H1 (cell line): ENCODE data around the gene CAMTA2. TPM values are rescaled to one million over a fixed set of nuclear protein-coding genes. Genes with fewer than 3 reads are reported as not detected.

ENCODE experiments used
- CBX5 ChIP-seq: fragments of 300-800, 300-1000 bp; sonication (generic); IDR thresholded peaks from 2 replicates; pipeline ENCODE4 v1.7.1; 2016; ENCODE audit warnings: antibody characterized with exemption, low read length, low read depth
- EZH2 ChIP-seq: fragments of 200-600 bp; sonication (generic); IDR thresholded peaks from 2 replicates; pipeline ENCODE4 v1.7.1; 2012; ENCODE audit warnings: low read depth, mild to moderate bottlenecking, moderate library complexity, low read length, inconsistent platforms; ENCODE audit not compliant: severe bottlenecking
- NANOG ChIP-seq: IDR thresholded peaks from 2 replicates; pipeline ENCODE4 v1.6.1; 2011; ENCODE audit warnings: low read length, low read depth, mild to moderate bottlenecking, inconsistent platforms; ENCODE audit not compliant: insufficient read depth, poor library complexity, severe bottlenecking
- POLR2A ChIP-seq, 2 experiments: IDR thresholded peaks; 1 replicate in 1 of 2; 2 replicates in 1 of 2; pipeline ENCODE4 v1.6.1; 2011; ENCODE audit warnings: low read depth in 2 of 2, low read length in 2 of 2, mild to moderate bottlenecking in 2 of 2; ENCODE audit errors: control extremely low read depth in 1 of 2
- POU5F1 ChIP-seq: IDR thresholded peaks from 2 replicates; pipeline ENCODE4 v1.6.1; 2011; ENCODE audit warnings: low read depth, mild to moderate bottlenecking, low read length, moderate library complexity
- RBBP5 ChIP-seq: IDR thresholded peaks from 2 replicates; pipeline ENCODE4 v1.7.1; 2012; ENCODE audit warnings: low read depth, mild to moderate bottlenecking, inconsistent platforms, low read length, moderate library complexity, borderline replicate concordance
- SIN3A ChIP-seq, 2 experiments: IDR thresholded peaks in 1 of 2; conservative IDR thresholded peaks in 1 of 2; 2 replicates each; pipeline ENCODE4 v1.6.1; 2011 to 2012; ENCODE audit warnings: low read length in 2 of 2, improper control_type of control experiment in 1 of 2, low read depth in 1 of 2, mild to moderate bottlenecking in 1 of 2
- polyA plus RNA-seq, 7 experiments: library from polyadenylated mRNA; depleted of rRNA in 3 of 7; stranded (reverse) in 5 of 7; unstranded in 2 of 7; fragments of >200 nt in 5 of 7; fragments of 200-250 nt in 2 of 7; gene quantifications; 1 replicate in 5 of 7; 2 replicates in 1 of 7; 4 replicates in 1 of 7; pipeline versions ENCODE4 v1.2.1 to v1.2.3, GENCODE V29; 2011 to 2013; ENCODE audit warnings: missing spikeins in 2 of 7, mixed read lengths in 2 of 7
- total RNA-seq: library from RNA; stranded (reverse); fragmentation: NEBNext Ultra II Directional; extraction: Animal tissue kit (Norgen Biotek cat#: 25700); gene quantifications from 2 replicates; pipeline ENCODE4 v1.2.1, GENCODE V29; 2021
- TF ChIP-seq, protein P1 (sequence below): fragments of 300-600 bp; sonication (generic); IDR thresholded peaks from 2 replicates; pipeline ENCODE4 v1.7.1; 2012; ENCODE audit warnings: low read length, moderate library complexity, mild to moderate bottlenecking, inconsistent platforms; ENCODE audit not compliant: insufficient replicate concordance

Gene CAMTA2
- total and polyA plus RNA-seq, 2 of the 8 experiments (the other 6 are each of a cell fraction or from before 2014, with no cell fraction given) = 5.5 to 12.0 TPM

DNA sequence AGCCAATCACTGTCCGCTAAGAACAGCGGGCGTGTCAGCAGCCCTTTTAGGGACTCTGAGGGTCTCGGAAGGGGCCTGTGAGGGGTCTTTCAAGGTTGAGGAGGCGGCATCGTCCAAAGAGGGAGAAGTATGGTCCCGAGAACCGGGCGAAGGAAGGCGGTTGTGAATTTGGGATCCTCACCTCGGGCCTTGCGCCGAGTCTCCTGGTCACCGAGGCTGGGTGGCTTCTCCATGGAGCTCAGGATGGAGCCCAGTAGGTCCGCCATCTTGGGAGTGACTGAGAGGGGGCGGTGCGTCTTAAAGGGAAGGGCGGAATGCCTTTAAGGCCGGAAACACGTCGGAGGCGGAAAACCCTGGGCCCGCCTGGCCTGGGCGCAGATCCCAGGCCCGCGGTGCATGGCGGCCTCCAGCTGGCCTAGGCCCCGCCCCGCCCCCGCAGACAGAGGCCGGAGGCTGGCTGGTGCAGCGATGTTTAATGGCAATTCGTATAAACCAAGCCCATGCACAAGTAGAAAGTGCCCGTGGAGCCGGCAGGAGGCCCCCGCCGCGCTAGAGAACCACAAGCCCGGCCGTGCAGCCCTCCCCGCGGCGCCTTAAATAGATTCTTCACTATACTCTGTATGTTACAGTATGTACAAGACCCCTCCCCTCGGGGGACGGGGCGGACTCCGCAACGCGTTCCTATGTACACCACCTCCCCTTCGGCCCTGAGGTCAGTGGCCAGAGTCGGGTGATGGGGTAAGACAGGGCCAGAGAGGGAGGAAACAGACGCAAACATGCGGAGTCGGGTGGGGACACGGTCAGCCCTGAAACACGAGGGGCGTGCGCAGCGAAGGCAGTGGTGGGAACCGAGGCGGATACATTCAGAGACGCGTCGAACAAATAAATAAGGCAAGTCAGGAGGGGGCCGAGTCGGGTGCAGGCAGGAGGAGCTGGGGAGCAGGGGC is 19.7 kb downstream of the CAMTA2 start, which contains the start of gene SPAG7 (continued):
- TF ChIP-seq, protein P1, sequence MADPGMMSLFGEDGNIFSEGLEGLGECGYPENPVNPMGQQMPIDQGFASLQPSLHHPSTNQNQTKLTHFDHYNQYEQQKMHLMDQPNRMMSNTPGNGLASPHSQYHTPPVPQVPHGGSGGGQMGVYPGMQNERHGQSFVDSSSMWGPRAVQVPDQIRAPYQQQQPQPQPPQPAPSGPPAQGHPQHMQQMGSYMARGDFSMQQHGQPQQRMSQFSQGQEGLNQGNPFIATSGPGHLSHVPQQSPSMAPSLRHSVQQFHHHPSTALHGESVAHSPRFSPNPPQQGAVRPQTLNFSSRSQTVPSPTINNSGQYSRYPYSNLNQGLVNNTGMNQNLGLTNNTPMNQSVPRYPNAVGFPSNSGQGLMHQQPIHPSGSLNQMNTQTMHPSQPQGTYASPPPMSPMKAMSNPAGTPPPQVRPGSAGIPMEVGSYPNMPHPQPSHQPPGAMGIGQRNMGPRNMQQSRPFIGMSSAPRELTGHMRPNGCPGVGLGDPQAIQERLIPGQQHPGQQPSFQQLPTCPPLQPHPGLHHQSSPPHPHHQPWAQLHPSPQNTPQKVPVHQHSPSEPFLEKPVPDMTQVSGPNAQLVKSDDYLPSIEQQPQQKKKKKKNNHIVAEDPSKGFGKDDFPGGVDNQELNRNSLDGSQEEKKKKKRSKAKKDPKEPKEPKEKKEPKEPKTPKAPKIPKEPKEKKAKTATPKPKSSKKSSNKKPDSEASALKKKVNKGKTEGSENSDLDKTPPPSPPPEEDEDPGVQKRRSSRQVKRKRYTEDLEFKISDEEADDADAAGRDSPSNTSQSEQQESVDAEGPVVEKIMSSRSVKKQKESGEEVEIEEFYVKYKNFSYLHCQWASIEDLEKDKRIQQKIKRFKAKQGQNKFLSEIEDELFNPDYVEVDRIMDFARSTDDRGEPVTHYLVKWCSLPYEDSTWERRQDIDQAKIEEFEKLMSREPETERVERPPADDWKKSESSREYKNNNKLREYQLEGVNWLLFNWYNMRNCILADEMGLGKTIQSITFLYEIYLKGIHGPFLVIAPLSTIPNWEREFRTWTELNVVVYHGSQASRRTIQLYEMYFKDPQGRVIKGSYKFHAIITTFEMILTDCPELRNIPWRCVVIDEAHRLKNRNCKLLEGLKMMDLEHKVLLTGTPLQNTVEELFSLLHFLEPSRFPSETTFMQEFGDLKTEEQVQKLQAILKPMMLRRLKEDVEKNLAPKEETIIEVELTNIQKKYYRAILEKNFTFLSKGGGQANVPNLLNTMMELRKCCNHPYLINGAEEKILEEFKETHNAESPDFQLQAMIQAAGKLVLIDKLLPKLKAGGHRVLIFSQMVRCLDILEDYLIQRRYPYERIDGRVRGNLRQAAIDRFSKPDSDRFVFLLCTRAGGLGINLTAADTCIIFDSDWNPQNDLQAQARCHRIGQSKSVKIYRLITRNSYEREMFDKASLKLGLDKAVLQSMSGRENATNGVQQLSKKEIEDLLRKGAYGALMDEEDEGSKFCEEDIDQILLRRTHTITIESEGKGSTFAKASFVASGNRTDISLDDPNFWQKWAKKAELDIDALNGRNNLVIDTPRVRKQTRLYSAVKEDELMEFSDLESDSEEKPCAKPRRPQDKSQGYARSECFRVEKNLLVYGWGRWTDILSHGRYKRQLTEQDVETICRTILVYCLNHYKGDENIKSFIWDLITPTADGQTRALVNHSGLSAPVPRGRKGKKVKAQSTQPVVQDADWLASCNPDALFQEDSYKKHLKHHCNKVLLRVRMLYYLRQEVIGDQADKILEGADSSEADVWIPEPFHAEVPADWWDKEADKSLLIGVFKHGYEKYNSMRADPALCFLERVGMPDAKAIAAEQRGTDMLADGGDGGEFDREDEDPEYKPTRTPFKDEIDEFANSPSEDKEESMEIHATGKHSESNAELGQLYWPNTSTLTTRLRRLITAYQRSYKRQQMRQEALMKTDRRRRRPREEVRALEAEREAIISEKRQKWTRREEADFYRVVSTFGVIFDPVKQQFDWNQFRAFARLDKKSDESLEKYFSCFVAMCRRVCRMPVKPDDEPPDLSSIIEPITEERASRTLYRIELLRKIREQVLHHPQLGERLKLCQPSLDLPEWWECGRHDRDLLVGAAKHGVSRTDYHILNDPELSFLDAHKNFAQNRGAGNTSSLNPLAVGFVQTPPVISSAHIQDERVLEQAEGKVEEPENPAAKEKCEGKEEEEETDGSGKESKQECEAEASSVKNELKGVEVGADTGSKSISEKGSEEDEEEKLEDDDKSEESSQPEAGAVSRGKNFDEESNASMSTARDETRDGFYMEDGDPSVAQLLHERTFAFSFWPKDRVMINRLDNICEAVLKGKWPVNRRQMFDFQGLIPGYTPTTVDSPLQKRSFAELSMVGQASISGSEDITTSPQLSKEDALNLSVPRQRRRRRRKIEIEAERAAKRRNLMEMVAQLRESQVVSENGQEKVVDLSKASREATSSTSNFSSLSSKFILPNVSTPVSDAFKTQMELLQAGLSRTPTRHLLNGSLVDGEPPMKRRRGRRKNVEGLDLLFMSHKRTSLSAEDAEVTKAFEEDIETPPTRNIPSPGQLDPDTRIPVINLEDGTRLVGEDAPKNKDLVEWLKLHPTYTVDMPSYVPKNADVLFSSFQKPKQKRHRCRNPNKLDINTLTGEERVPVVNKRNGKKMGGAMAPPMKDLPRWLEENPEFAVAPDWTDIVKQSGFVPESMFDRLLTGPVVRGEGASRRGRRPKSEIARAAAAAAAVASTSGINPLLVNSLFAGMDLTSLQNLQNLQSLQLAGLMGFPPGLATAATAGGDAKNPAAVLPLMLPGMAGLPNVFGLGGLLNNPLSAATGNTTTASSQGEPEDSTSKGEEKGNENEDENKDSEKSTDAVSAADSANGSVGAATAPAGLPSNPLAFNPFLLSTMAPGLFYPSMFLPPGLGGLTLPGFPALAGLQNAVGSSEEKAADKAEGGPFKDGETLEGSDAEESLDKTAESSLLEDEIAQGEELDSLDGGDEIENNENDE = no peak
- TF ChIP-seq POLR2A (IDR thresholded peaks at IDR 0.05; ENCODE audit: control extremely low read depth in 1 of 2, low read depth in 2 of 2, low read length in 2 of 2) (peak; percentile 82 to 94), SIN3A (conservative IDR thresholded peaks at IDR 0.05 in 1 of 2, IDR thresholded peaks at IDR 0.05 in 1 of 2; ENCODE audit: low read depth in 1 of 2, low read length in 2 of 2) (peak; percentile 33 to 78; a peak in 3 of 4 replicates), EZH2 (no peak), NANOG (peak; percentile 5), CBX5 (no peak), RBBP5 (peak; percentile 11; the same call in 1 of the 2 replicates), POU5F1 (no peak)
